Stimulated activated CD8-positive, alpha-beta memory T cell treated with anti-CD3 and anti-CD28 coated beads, Interleukin-12 subunit alpha, Interleukin-12 subunit beta, amount 100 ng/mL, for 1 hour (primary cell): ENCODE results near the gene HTT.

Experiments
- DNase-seq: peaks from one replicate; pipeline ENCODE4 v3.0.0-alpha.2; 2020; ENCODE audit warnings: low read depth

Gene HTT

DNA sequence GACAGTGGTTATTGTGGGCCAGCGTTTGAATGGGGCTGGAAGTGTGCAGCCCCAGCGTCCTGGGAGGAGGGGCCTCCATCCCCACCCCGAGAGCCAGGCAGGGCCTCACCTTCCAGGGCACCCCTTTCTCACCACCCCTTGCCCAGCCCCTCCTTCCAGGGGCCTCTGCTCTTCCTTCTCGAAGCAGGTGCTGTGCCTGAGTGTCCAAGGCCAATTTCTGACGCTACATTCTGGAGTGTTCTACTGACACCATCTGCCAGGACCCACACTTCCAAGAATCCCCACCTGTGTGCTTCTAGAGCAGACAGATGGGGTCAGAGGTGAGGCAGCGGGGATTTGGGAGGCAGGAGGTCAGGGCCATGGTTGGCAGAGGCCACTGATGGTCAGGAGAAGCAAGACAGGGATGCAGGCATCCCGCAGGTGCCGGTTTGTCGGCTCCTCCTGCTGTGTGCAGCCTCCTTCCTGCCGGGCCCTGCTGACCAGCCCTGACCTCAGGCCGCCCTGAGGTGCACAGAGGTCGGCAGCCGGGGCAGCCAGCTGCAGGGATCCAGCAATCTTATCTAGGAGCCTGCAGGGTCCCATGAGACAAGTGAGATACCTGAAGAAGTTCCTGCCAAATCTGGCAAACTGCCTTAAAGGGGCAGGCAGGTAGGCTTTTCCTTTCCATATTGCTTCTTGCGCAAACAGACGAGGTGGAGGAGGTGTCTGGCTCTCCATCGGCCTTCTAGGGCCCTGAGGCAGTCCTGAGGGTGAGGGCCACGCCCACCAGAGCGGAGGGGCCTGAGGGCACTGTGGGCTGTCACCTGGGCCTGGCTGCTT, 193.3 kb downstream of the HTT start:
- DNase-seq: no peak

DNA sequence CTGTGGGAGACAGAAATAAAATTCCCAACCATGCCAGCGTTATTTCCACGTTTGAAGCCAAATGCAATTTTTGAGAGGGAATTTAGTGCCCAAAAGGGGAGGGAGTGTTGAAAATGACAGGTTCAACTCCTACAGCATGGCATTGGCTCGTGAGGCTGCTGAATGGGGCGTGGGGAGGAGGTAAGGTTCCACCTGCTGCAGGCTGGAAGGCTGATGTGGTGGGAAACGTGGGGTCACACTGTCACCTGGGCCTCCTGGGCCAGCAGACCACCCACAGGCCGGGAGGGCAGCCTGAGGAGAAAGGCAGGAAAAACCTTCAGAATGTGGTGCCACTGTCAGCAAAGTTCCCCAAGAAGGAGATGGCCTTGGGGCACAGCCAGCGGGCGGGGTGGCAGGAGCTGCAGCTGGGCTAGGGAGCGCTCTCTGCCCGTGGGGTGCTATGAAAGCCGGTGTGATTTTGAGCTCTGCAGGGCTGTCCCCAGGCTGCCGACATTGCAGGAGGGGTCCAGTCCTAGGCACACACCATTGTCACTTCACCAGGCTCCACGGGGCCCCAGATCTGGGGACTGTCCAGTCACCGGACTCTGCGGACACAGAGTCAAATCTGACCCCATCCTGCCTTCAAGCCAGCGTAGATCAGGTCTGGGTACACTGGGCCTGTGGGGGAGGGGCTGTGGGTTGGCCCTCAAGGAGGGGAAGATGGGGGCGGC, 194.1 kb downstream of the HTT start:
- no peak for DNase-seq

DNA sequence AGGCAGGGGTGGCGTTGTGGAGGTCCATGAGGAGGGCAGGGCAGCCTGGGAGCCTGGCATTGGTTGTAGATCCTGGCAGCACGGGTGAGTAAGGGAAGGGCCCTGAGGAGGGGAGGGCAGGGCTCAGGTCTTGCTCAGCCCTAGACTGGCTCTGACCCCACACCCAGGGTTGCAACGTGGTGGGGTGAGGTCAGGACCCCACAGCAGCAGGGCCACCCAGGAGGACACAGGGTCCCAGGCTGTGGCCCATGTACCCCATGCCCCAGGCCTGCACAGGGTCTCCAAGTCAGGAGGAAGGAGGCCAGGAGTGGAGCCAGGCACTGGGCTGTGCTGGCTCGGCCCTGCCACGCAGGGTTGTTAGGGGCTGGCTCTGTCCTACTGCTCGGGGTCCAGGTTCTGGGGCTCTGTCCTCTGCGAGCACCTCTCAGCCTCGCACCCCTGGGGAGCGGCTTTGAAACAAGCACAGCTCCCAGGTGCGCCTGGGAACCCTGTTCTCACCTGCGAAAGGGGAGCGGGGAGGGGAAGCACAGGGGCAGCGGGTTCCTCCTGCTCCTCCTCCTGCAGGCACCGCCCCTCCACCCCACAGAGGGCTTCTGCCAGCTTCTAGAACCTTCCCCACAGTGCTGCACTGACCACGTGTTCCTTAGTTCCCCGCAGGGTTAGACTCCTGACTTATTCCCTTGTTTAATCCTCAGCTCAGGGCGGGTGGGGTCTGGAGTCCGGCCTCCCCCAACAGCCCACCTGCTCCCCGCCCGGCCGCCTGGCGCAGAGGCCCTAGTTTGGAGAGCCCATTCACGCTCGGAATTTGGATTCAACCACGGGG, 194.8 kb downstream of the HTT start:
- no peak for DNase-seq

DNA sequence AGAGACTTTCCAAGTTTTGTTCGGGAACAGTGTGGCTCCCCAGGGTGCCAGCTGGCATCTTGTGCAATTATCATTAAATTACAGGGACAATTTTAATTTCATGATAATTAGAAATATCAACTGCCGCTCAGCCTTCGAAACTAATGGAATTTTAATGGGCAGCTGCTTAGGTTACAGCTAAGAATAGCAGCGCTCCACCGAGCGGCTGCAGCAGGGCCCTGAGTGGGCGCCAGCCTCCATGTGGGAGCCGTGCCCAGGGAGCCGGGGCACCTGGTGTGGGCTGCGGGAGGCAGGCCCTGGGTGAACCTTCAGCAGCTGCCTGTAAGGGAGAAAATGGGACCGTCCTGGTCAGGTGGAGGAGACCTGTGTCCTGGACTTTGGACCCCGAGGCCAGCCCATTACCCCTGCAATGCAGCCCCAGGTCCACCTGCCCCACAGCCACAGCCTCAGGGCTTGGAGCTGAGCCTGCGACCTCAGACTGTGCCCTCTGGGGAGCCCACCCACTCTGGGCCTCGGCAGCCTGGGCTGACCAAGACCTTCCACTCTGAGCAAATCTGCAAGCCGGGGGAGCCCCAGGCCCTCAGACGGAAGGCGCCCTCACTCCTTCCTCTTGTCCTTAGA, 195.6 kb downstream of the HTT start:
- DNase-seq: no peak

DNA sequence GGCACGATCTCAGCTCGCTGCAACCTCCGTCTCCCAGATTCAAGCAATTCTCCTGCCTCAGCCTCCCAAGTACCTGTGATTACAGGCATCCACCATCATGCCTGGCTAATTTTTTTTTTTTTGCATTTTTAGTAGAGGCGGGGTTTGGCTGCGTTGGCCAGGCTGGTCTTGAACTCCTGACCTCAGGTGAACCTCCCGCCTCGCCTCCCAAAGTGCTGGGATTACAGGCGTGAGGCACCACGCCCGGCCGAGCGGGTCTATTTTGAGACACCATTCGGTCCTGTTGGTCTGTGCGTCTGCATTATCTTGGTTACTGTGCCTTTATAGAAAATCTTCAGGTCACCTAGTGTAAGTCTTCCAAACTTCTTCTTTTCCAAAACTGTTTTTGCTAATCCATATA, 196.7 kb downstream of the HTT start:
- no peak for DNase-seq

DNA sequence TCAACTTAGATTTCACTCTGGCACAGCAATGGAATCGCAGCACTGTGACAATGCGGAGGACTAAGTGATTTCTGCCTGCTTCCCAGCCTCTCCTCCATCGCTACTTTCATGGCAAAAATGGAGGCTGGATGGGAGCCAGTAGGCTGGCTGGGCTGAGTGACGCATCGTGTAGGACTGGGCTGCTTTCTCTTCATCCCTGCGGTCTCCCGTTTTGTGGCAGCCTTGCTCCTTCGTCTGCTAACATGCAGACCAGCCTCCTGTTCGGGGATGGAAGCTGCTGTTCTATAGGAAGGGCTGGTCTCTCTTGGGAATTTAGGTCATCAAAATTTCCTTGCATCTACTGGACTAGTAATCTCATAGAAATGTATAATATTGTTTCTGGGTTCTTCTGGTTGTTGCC, 202.5 kb downstream of the HTT start:
- DNase-seq: no peak

DNA sequence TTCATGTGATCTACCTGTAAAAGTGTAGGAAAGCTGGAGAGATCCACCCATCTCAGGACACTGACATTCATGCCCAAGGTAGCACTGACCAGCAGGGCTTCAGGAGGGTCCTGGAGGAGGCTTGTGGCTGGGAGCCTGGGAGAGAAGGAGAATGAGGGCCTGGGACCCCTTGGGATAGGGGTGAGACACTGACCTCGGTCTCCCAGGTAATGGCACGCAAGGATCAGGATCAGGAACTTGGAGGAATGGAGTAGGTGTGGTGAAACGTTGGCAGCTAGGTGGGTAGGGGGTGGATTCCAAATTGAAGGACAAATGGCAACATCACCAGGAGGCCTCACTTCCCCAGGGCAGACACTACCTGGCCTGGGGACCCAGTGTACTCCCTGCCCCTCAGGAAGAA, 206.0 kb downstream of the HTT start:
- DNase-seq: no peak

DNA sequence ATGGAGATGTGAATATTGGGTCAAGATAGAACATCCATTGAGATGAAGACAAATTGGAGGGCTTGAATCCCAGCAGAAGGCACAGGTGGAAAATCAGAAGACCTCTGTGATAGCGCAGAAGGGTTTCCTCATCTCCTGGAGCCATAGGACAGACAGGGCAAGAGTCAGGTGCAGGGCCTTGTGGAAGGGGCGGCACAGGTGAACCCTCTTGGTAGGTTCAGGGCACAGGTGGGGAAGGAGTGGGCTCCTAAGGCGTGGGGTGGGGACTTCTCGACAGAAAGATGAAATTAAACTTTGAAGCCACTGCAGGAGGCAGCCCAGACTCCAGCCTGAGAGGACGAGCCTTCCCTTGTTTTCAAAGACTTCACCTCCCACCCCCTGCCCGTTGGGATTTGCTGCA, 209.0 kb downstream of the HTT start:
- DNase-seq: no peak

DNA sequence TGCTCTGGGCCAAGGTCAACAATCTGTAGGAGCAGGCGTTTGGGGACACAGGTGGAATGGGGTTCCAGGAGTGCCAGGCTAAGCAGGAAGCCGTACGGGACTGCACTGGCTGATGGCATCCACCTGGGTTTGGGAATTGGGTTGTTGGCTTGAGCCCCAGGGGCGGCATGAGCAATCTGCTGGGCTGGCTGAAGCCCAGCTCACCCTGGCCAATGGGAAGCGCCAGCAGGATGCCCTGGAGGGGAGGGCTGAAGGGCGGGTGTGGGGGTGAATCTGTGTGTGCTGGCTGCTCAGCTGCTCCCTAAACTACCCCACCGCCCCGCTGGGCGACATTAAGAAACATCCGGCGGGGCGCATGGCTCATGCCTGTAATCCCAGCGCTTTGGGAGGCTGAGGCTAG, 209.4 kb downstream of the HTT start:
- DNase-seq: no peak

DNA sequence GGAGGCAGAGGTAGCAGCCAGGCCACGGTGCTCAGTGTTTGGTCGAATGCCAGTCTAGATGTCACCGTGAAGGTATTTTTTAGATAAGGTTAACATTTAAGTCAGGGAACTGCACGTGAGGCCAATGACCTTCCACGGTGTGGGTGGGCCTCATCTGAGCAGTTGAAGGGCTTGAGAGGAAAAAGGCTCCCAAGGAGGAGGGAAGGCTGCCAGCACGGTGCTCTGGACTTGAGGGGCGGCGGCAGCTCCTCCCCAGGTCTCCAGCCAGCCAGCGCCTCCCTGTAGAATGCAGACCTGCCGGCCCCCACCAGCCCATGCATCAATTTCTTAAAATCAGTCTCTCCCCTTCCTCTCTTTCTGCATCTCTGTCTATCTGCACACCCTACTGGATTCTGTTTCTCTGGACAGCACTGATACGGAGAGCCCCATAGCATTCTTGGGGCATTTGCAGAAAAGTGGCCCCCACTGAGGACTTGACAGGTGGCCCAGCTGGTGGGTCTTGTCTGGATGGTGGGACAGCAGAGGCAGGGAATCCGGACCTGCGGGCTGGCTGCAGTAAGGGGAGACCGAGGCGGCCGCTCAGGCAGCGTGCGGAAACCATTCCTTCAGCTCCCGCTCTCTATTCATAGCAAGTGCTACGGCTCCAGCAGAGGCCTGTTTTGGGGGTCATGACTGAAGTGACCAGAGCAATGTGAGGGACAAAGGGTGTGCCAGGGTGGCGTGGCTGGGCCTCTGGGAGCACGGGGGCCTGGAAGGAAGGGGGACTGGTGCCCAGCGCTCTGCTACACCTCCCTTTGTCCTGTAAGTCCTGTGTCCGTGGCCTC, 210.5 kb downstream of the HTT start:
- no peak for DNase-seq

DNA sequence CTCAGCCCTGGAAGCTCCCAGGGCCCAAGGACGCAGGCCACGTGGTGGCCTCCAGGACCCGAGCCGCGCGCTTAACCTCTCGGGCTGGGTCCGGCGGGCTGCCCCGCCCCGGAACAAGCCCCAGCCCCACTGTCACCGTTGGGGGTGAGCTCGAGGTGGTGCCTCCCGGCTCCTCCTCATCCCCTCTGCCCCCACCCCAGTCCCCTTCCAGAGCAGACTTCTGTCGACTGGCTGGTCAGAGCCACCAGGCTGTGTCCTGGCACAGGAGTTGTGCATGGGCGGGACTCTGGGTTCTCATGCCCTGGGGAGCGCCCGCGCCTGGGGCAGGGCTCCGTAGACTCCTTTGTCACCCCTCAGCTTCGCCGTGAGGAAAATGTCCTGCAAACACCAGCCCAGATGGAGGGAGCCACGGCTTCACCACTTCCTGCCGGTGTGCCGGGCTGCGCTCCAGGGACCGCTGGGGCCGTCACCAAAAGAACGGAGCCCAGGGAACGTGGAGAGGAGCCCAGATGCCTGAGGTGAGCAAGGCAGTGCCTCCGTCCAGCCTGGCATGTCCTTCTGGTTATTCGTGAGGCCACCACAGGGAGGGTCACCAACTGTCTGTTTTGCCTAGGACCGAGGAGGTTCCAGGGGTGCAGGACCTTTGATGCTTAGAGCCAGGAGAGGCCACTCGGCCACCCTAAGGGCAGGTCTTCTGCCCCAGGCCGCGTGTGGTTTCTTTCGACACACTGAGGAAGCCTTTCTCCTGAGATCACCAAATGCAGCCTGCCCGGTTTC, 211.3 kb downstream of the HTT start:
- no peak for DNase-seq

DNA sequence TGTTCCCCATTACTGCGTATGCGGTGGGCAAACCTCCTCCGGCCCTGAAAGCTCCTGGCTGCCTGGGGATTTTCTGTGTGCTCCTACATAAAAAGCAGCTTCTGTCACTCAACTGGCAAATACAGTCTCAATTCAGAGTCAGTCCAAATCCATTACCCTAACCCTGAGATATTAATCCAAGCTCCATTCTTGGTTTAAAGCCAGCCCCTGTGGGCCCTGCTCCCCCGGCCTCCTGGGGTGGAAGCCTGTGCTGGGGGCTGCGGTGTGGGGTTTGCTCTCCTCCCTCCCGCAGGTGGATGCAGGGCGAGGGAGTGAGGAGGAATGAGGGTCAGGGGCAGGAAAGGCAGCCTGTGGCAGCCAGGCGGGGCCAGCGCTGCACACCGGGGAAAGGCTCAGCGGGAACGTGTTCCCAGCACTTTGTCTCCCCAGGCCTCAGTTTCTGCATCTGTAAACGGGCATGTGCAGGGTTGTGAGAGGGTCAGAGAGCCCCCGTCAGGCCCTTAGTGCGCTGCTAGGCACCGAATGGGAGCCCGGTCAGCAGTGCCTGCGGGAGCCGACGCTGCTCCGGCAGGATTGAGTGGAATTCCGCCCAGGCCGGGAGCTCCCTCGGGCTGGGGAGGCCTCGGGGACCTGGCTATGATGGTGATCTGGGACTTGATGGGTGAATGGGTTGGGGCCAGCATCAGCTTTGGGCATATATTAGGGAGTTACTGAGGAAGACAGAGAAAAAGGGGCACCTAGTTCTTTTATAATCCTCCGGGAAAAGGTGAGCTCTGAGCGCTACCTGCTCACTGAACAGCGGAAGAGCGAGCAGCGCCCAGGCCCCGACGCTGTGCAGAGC, 212.1 kb downstream of the HTT start:
- DNase-seq: no peak

DNA sequence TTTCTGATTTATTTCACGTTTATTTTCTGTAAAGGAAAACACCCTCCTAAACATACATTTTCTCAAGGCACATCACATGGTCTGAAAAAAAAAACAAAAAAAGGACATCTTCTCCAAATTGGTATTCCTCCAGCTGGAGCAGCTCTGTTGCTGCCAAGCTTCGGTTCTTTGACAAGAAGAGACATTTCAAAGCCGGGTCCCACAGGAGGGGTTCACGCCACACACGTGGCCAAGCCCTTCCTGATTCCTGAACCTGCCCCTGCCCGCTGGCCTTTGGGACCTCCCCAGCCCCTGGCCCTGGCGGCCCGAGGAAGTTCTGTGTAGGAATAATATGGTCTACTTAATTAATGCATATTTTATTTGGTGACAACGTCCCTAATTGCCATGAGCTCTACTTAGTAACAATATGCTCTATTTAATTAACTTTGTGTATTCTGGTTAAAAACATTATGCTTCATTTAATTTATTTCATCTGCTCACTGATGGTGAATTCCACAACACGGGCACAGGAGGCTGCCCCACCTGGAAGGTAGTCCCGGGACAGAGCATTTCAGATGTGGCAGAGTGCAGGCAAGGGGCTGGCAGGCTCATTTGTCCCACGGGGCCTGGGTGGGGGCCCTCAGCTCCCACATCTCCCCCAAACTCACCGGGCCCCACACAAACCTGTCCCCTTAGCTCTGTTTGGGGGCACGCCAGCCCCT, 212.9 kb downstream of the HTT start:
- DNase-seq: no peak

DNA sequence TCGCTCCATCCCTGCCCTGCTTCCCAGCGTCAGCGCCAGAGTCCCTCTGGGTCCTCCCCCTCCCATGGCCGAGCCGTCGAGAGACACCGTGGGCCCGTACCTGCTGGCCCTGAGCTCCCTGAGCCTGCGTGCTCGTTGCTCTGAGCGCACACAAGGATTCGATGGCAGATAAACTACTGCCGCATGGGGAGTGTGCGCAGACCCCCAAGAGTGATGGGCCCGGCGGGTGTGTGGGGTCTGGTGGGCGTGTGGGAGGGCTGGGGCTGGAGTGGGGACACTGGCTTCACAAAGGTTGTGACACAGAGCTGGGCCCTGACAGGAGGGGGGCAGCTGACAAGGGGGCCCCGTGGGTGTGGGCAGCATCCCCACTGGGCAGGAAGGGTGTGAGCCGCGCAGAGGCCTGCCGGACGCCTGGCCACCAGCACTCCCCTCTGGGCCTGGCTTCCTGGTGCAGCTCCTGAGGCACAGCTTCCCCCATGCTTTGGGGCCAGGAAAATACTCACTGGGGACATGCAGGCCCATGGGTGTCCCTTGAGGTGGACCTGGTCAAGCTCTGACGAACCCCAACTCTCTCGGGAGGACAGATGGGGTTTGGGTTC, 213.6 kb downstream of the HTT start:
- no peak for DNase-seq

DNA sequence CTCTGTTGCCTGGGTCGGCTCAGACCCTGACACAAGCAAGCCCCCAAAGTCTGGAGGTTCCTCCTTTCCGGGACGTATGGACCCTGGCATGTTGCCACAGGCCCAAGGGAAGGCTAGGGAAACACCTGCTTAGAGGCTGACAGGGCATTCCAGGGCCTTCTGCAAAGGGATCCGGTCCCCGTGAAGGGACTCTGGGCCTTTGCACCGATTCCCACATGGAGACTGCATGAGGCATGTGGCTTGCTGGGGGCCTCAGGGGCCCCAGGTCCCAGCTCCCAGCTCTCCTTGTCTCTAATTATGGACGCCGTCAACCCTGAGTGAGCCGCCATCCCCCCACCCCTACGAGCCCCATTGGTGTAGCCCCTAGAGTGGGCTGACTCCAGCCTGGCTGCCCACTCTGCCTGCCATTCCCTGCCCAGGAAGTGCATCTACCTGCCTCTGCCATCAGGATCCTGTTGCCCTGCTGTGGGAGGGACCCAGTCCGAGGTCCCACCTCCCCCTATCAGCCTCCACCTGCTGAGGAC, 214.2 kb downstream of the HTT start:
- no peak for DNase-seq

DNA sequence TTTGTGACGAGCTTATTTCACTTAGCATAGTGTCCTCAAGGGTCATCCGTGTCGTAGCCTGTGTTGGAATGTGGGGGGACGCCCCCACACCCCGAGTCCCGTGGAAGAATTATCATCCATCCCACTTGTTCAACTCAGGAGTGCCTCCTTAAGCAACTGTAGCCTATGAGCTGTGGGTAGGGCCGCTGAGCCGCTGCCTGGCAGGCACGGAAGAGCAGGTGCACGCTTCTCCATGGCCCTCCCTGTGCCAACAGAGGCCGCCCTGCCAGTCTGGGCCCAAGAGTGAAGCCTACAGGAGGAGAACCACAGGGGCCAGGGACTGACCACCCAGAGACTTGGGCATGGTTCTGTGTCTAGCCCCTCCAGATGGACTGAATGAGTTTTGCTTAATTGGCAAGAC, 216.0 kb downstream of the HTT start:
- DNase-seq: no peak

DNA sequence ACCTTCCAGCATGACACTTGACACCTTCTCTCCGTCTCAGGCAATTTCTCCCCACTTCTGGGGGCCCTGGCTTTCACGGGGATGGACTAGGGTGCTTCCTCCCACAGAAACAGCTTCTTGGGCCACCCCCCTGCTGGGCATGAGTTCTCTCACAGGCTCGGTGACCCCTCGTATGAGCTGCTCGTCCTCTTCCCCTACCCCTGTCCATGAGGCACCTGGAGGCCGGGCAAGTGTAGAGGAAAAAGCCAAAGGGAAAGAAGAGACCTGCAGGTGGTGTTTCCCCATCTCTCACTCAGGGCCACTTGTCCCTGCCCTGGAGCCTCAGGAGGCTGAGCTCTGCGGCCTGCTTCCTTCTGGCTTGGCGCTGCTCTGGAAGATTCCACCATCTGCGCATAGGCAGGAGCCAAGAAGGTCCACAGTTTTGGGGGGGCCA, 216.4 kb downstream of the HTT start:
- DNase-seq: no peak

DNA sequence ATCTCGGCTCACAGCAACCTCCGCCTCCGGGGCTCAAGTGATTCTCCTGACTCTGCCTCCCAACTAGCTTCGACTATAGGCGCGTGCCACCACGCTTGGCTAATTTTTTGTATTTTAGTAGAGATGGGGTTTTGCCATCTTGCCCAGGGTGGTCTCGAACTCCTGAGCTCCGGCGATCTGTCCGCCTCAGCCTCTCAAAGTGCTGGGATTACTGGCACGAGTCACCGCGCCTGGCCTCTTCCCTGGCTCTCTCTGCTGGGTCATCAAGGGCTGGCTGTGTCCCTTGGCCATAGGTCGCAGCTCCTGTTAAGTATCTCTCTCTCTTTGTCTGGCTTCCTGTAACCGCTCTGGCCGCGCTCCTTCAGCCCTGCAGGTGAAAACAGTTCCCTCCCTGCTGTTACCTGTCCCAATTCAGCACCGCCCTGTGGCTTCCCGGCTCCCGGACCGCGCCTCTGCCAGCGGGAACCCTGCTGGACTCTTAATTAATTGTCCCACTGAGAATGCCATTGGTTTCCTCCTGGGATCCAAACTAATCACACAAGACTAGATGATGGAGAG, 217.0 kb downstream of the HTT start:
- DNase-seq: no peak
